ENCODE data around the gene ADAMTS8. TPM values are rescaled to one million over a fixed set of nuclear protein-coding genes. Genes with fewer than 3 reads are reported as not detected.

The ADAMTS8 gene
- total and polyA plus RNA-seq, 10 of the 15 experiments (the other 5 are each of a cell fraction or from before 2014, with no cell fraction given) = not detected

GRCh38 chr11:130467116-130467900, 38.9 kb upstream of the ADAMTS8 start:
- Histone ChIP-seq H3K9ac (ENCODE audit: control insufficient read depth, insufficient read depth, low read length) (no peak overlapping the region), H2AFZ (ENCODE audit: control insufficient read depth, low read depth, low read length) (no peak overlapping the region), H3K36me3 (ENCODE audit: control insufficient read depth in 2 of 2, insufficient read depth in 2 of 2, low read length in 1 of 2) (no peaks in the 10 kb centered on the region), H3K4me2 (ENCODE audit: control insufficient read depth, insufficient read depth) (no peak overlapping the region), H3K79me2 (ENCODE audit: control insufficient read depth, insufficient read depth, low read length) (no peaks in the 10 kb centered on the region), H3K27me3 (replicated peaks in 1 of 2; ENCODE audit: control insufficient read depth in 2 of 2, insufficient read depth in 2 of 2, low read length in 1 of 2) (no peaks in the 10 kb centered on the region; a peak in 1 of 4 replicates), H4K20me1 (ENCODE audit: control insufficient read depth, insufficient read depth) (no peaks in the 10 kb centered on the region), H3K27ac (ENCODE audit: control insufficient read depth, insufficient read depth) (no peak overlapping the region), H3K4me3 (no peak overlapping the region), H3K9me3 (replicated peaks; ENCODE audit: control insufficient read depth, insufficient read depth, low read length) (no peaks in the 10 kb centered on the region), H3K4me1 (ENCODE audit: control insufficient read depth, insufficient read depth, low read length) (no peaks in the 10 kb centered on the region)
- FAIRE-seq (no peak), ATAC-seq (no peak), DNase-seq (ENCODE audit: low read depth, low spot score) (no peak)
- no TSS peak for BruUV-seq (replicated peaks)
- intact Hi-C loops (cut with micrococcal nuclease; ENCODE audit: unreplicated experiment) (no loop called here), in situ Hi-C loops (cut with MboI) (no loop called here)
- RAD21 ChIA-PET (ENCODE audit: unreplicated experiment) = no interaction called here
- TF ChIP-seq PAX8 (IDR thresholded peaks at IDR 0.05) (no peak), NKRF (conservative IDR thresholded peaks at IDR 0.05) (no peak), CREM (IDR thresholded peaks at IDR 0.05; ENCODE audit: low read depth) (no peak), HSF1 (IDR thresholded peaks at IDR 0.05; ENCODE audit: low read depth, low read length) (no peak)
- CTCF ChIA-PET = no interaction called here
- SMC1A ChIA-PET (ENCODE audit: uncharacterized antibody, unreplicated experiment) = no interaction called here
- POLR2A ChIA-PET = no interaction called here
- 48% methylated on average over 10 of the region's 10 CpGs for WGBS (ENCODE audit: insufficient coverage, insufficient replicate concordance, low lambda C conversion rate, missing lambda C conversion rate)
